KMS-11 (cell line): Measurements from ENCODE around the gene SCG3.

Experiments used
- H2AFZ ChIP-seq: fragments of 200-600 bp; sonication (generic); 2 replicates; pipeline ENCODE4 v1.6.1; 2016; ENCODE audit warnings: antibody characterized with exemption, mixed run types, low read depth
- H3K27ac ChIP-seq: fragments of 200-600 bp; sonication (generic); 2 replicates; pipeline ENCODE4 v1.6.1; 2016; ENCODE audit warnings: mild to moderate bottlenecking, mixed run types
- H3K27me3 ChIP-seq: fragments of 200-600 bp; sonication (generic); 2 replicates; pipeline ENCODE4 v1.6.1; 2017; ENCODE audit warnings: mild to moderate bottlenecking, low read depth, mixed run types, moderate library complexity; ENCODE audit not compliant: insufficient read depth
- H3K36me3 ChIP-seq: fragments of 200-600 bp; sonication (generic); 2 replicates; pipeline ENCODE4 v1.6.1; 2017; ENCODE audit warnings: mild to moderate bottlenecking, mixed run types; ENCODE audit not compliant: insufficient read depth
- H3K4me1 ChIP-seq: fragments of 200-600 bp; sonication (generic); 2 replicates; pipeline ENCODE4 v1.6.1; 2016; ENCODE audit warnings: mild to moderate bottlenecking, low read depth, mixed run types; ENCODE audit not compliant: poor library complexity, severe bottlenecking
- H3K4me2 ChIP-seq: fragments of 200-600 bp; sonication (generic); 2 replicates; pipeline ENCODE4 v1.7.0; 2016; ENCODE audit warnings: mild to moderate bottlenecking, mixed run types
- H3K4me3 ChIP-seq: fragments of 200-600 bp; sonication (generic); IDR thresholded peaks from 2 replicates; pipeline ENCODE4 v1.6.1; 2017; ENCODE audit warnings: low read depth, low read length, mixed read lengths; ENCODE audit not compliant: insufficient read depth
- H3K79me2 ChIP-seq: fragments of 200-600 bp; sonication (generic); 2 replicates; pipeline ENCODE4 v1.6.1; 2016; ENCODE audit warnings: low read depth, mixed run types; ENCODE audit not compliant: insufficient read depth
- H3K9ac ChIP-seq: fragments of 200-600 bp; sonication (generic); 2 replicates; pipeline ENCODE4 v1.6.1; 2016; ENCODE audit warnings: mild to moderate bottlenecking, mixed run types
- H4K20me1 ChIP-seq: fragments of 200-600 bp; sonication (generic); 2 replicates; pipeline ENCODE4 v1.6.1; 2016; ENCODE audit warnings: mild to moderate bottlenecking, mixed run types; ENCODE audit not compliant: insufficient read depth
- CTCF ChIP-seq: fragments of 200-600 bp; sonication (generic); conservative IDR thresholded peaks from 2 replicates; pipeline ENCODE4 v1.6.1; 2017; ENCODE audit warnings: low read depth, mild to moderate bottlenecking, antibody characterized with exemption, low read length, moderate library complexity, mixed read lengths

The SCG3 gene

GRCh38 chr15:51750186-51750585 is 68.9 kb downstream of the SCG3 start:
- Histone ChIP-seq H3K4me2 (no peak overlapping the region), H2AFZ (no peak overlapping the region)

GRCh38 chr15:51750792-51751696 is 69.7 kb downstream of the SCG3 start, which contains the start of gene TMOD2:
TMOD2 (plus strand) TSS chr15:51751597; CDS start chr15:51766442, 14,845 bp downstream.
- Histone ChIP-seq H3K4me2 (peak within 1 kb of the TSS; percentile 81), H3K4me3 (no peak within 1 kb of the TSS), H3K79me2 (no peaks in the 10 kb centered on the region), H3K27ac (no peak within 1 kb of the TSS), H3K4me1 (peaks cover 12% of the 10 kb centered on the region), H3K36me3 (no peaks in the 10 kb centered on the region), H3K9ac (no peak within 1 kb of the TSS), H4K20me1 (no peaks in the 10 kb centered on the region), H3K27me3 (peaks cover 6% of the 10 kb centered on the region; the same call in 1 of the 2 replicates), H2AFZ (peak within 1 kb of the TSS; percentile 87)
- TF ChIP-seq CTCF = no peak

More at GRCh38 chr15:51750186-51750585, 68.9 kb downstream of the SCG3 start:
- Histone ChIP-seq H3K27me3 (peaks cover 6% of the 10 kb centered on the region; the same call in 1 of the 2 replicates), H3K4me1 (peaks cover 12% of the 10 kb centered on the region), H3K4me3 (no peak overlapping the region), H4K20me1 (no peaks in the 10 kb centered on the region), H3K79me2 (no peaks in the 10 kb centered on the region), H3K9ac (no peak overlapping the region), H3K36me3 (no peaks in the 10 kb centered on the region), H3K27ac (no peak overlapping the region)
- no peak for TF ChIP-seq CTCF

- H3K4me2 ChIP-seq = peak overlapping the region; percentile 81
- no peaks in the 10 kb centered on the region for H3K36me3 ChIP-seq
- H3K27me3 ChIP-seq = peaks cover 6% of the 10 kb centered on the region; the same call in 1 of the 2 replicates
- no peaks in the 10 kb centered on the region for H4K20me1 ChIP-seq
- peak overlapping the region; percentile 87 for H2AFZ ChIP-seq
- no peak overlapping the region for H3K4me3 ChIP-seq
- peaks cover 12% of the 10 kb centered on the region for H3K4me1 ChIP-seq
- H3K9ac ChIP-seq = no peak overlapping the region
- H3K27ac ChIP-seq = no peak overlapping the region
- no peaks in the 10 kb centered on the region for H3K79me2 ChIP-seq
- TF ChIP-seq CTCF = no peak
Observed at GRCh38 chr15:51751697-51752683, 70.7 kb downstream of the SCG3 start.

GRCh38 chr15:51752888-51753287 is 71.6 kb downstream of the SCG3 start:
- Histone ChIP-seq H3K4me1 (peaks cover 12% of the 10 kb centered on the region), H4K20me1 (no peaks in the 10 kb centered on the region), H3K27ac (no peak overlapping the region), H3K4me3 (no peak overlapping the region), H3K36me3 (no peaks in the 10 kb centered on the region), H2AFZ (no peak overlapping the region), H3K4me2 (peak overlapping the region; percentile 81; the same call in 1 of the 2 replicates), H3K27me3 (peaks cover 6% of the 10 kb centered on the region; the same call in 1 of the 2 replicates), H3K9ac (no peak overlapping the region), H3K79me2 (no peaks in the 10 kb centered on the region)
- TF ChIP-seq CTCF = no peak
